ENCODE results near the gene MSL1.

MSL1 gene

DNA sequence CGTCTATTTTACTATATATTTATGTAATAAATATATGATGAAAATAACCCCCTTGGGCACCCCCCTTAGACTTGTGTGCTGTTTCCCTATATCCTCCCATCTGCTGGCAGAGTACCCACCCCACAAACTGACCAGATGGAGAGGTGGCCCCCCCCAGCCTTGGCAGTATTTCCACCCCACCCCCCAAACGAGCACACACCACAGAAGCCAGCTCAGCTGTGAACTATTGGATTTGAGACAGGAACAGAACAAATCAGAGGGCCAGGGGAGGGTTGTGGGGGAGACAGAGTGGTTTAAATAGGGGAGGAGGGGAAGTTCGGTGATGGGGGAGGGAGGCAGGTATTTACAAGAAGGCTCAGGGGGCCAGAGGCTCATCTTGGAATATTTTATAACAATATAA is 29.2 kb upstream of the MSL1 start:
- DNase-seq, result no peak

DNA sequence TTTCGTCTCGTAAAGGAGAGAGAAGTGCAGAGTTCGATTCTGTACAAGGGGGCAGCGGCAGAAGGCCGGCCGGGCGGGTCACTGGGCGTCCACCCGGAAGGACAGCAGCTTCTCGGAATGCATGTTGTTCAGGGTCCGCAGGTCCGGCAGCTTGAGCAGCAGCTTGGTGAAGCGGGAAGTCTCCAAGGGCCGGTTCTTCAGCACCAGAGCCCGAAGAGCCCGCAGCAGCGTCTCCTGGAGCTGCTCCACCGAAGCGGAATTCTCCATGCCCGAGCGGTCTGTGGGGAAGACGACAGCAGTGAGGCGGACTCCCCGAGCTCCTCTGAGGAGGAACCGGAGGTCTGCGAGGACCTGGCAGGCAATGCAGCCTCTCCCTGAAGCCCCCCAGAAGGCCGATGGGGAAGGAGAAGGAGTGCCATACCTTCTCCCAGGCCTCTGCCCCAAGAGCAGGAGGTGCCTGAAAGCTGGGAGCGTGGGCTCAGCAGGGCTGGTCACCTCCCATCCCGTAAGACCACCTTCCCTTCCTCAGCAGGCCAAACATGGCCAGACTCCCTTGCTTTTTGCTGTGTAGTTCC is 28.7 kb upstream of the MSL1 start:
- no peak for DNase-seq

DNA sequence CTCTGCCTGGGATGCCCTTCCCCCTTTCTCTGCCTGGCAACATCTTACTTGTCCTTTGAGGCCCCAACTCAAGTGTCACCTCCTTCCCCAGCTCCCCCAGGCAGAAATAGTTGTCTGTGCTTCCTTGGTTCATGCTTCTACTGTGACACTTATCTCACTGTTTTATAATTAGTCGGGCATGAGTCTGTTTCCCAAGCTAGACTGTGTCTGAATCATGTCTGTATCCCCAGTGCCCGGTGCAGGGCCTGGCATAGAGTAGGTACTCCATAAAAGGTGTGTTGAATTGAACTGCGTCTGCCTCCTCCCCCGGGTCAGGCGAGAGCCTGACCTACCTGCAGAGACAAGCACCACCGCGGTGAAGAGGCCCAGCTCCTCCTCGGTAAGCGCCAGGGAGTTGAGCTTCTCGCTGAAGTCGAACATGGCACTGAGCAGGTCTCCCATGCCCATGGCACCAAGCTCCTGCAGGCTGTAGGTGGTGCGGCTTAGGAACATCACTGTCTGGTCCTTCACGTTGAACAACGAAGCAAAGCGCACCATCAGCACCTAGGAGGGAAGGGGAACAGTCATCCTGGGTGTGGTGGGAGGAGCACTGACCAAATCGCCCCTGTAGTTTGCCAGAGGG is 28.1 kb upstream of the MSL1 start:
- DNase-seq, result no peak

DNA sequence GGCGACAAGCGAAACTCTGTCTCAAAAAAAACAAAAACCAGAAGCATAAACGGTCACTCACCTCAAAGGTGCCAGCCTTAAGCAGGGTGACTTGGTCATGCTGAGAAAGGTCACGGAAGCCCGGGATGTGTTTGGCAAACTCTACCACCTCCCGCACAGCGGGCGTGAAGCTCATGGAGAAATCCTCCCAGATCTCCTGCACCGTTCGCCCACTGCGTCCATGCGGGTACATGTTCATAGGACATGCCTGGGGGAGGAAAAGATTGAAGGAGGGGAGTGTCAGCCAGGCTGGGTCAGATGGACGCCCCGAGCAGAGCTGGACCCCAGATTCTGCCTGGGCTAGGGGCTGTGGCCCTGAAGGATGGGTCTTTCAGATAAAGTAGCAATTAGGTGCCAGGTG is 26.9 kb upstream of the MSL1 start:
- DNase-seq, result no peak

DNA sequence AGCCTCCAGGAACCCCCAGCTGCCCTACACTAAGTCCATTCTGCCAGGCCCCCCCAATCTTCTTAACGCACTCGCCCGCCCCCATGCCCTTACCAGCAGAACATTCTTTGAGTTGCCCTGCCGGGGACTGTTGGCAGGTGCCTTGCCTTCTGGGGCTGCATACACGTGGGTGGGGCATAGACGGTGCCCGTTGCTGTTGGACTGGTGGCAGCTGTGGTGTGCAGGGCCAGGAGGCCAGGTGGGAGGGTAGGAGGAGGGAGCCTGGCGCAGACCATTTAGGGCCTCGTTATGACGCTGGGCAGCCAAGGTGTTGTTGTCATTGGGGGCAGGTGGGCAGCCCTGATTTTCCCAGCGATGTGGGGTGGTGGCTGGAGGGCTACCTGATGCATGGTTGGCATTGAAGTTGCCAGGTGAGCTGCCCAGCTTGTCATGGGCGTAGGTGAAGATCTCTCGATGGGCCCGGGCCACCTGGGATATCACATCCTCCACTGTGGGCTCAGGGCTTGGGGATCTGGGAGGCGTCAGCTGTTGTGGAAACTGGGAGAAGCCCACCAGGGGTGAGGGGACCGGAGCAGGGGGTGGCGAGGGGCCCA is 26.3 kb upstream of the MSL1 start:
- no peak for DNase-seq

DNA sequence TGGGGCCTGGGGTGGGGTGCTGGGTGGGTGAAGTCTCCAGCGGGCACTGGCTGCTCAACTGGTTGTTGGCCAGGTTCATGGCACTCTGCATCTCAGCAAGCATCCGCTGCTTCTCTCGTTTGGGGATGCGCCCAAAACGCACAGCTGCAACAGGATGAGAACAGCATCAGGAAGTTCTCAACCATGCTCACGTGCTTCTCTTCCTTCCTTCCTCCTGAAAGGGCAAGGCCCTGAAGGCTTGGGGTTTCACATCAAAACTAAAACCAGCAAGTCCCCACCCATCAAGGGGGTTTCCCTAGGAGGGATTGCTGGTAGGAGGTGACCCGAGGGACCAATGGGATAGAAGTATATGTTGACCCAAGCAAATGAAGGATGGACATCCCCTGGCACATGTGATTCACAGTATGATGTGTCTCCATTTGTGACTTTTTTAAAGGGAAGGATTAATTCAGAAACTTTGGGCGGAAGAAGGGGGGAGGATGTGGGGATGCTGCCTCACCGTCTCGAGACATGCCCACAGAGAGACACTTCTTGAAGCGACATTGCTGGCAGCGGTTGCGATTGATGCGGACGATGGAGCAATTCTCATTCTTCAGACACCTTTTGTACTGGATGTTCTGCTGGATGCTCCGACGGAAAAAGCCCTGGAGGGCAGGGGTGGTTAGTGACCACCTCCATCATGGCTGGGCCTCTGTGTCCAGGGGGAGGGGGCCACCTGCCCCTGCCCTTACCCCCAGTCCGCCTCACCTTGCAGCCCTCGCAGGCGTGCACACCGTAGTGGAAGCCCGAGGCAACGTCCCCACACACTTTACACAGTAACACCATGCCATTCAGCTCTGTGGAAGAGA is 25.6 kb upstream of the MSL1 start:
- DNase-seq, result no peak

DNA sequence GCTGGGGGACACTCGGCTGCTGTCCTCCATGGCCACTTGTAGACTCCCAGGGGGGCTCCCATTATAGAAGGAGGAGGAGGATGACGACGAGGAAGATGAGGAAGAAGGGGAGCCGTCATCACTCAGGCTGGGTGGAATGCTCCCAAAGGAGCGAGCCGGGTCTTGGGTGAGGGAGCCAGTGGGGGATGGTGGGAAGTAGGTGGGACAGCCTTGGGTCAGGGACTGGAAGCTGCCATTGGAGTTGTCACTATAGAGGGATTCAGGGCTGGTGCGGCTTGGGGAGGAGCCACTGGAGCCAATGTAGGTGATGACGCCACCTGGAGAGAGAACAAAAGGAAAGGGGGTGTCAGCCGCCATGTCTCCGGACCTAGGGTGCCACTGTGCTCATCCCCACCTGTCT is 24.7 kb upstream of the MSL1 start:
- DNase-seq, result no peak

DNA sequence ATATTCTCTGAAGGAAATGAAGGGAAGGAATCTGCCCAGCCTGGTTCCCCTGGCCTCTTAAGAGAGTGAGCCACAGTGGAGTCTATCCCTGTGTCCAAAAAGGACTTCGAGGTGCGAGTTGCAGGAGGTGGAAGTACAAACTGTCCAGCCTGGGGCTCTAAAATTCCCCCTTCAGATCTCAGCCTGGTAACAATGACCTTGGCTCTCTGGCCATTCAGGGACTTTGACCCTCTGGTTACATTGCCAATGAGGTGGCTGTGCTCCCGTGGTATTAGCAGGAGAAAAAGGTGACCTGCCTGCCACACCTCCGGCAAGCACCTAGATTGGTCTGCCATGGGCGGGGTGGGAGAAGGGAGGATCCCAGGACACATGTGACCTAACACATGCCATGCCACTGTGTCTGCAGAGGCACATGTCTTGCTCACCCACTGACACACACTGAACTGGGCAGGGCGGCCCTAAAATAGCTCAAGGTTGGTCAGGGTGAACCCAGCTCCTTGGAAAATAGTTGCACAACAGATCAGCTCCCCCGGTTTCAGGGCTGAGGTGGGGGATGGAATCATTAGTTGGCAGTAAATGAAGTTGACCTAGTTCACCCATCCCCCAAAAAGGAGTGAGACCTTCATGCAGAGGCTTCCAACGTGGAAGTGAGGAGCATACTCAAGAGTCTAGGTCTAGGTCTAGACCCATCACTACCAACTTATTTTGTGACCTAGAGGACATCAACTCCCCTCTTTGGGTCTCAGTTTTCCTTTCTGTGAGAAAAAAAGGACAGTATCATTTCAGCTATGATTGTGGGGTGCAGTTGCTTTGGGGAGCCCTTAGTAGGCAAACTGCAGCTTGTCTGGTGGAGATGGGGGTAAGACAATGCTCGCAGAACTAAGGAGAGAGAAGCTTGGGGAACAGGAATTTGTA is 23.6 kb upstream of the MSL1 start:
- no peak for DNase-seq

DNA sequence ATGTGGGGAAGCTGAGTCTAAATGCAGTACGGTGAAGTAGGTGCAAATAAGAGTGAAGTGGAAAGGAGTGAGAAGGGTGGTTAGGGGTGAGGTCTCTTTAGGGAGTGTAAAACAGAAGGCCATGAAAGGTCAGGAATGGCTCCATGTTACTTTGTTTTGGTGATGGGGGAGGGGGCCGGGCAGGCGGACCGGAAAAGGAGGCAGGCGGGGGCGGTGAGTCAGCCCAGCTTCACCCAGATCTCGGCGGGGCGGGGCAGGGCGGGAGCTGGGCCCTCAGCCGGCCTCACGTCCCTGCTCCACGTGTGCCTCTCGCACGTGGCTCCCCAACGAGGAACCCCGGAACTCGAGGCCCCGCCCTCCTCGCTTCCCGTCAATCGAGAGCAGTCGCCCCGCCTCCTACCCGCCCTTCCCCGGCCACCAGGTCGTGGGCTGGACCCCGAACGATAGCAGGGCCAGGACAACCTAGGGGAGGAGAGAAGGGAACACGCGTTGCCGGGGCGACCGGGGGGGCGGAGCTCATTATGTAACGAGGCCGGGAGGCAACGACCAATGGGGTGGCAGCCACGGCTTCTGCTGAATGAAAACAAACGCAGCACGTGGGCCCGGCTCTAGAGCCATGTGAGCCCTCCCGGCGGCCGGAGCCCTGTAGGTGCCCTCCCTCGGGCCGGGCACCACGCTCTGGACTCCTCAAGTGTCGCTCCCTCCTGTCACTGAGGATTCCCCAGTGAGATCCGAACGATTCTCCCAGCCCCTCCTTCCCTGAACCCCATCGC is 22.7 kb upstream of the MSL1 start:
- DNase-seq, result peak; percentile 96

DNA sequence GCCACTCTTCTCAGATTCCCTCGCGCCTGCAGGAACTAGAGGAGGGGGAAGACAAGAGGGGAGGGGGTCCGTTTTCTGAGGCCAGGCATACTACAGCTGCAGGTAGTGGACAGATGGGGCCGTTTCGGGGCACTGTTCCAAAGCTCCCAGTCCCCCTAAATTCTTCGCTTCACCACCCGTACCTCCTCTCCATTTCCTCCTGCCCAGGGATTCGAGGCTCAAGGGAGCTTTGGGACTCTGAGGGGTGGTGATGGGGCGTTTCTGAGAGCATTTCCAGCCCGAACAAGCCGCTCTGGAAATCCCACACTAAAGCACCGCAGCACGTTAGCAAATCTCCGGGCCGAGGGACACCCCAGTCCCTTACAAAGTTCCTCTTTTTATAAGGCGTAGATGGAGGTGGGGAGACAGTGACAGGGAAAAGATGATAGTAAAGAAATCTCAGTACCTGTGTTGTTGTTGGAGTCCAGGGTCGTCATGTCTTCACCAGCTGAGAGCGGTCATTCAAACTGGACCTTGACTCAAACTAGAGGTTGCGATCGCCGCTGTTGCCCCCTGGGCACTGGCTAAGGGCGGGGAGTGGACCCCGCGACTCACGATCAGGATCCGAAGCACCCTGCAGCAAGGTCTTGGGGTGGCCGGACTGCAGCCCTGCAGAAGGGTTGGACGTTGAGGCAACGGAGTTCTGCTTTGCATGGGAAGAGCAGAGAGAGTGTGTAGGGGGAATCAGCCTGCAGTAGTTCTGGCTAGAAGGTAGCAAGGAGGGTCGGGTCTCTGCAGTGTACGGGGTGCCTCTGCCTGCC is 22.0 kb upstream of the MSL1 start:
- DNase-seq, result no peak

DNA sequence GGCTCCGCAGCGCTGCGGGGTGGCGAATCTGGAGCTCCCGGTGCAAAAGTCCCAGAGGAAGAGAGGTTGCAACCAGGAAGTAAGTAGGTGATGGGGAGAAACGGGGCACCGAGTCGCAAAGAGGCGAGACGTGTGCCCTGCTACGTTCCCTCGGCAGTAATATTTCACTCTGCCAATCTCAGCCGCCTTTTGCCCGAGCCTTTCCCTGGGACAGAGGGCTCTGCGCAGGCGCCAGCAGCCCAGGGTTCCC is 21.4 kb upstream of the MSL1 start, which contains the start of gene NR1D1:
NR1D1 (minus strand) TSS at position 171 of the 250 bp plus-strand sequence. CDS start 495 bp downstream, outside the sequence.
- no peak for DNase-seq

DNA sequence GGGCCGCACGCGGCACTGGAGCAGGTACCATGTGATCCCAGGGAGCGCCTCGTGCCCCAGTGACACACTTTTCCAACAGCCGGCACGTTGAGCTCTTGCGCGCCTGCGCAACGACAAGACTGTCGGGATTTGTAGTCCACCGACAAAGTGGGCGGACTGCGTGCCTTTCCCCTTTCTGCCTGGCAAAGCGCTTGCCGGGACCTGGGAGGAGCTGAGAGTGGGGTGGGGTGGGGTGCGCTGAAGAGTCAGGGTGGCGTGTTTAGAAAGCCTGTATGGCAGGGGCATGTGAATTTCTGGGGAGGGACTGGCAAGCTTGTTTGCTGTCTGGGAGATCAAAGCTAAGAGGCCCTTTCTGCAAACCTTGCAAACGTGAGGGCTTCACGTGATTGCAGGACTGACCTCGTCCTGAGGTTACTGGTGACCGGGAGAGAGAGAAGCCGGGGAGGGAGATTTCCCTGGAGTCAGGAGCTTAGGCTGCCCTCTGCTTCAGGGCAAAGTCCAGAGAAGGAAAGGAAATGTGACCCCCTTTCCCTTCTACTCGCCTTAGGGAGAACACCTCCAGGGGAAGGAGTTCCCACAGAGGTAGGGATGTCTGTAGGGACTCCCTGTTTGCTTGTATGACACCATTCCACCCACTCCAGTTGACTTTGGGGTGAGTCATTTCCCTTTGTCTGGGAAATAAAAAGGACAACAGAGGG is 21.0 kb upstream of the MSL1 start:
- peak; percentile 93 for DNase-seq

DNA sequence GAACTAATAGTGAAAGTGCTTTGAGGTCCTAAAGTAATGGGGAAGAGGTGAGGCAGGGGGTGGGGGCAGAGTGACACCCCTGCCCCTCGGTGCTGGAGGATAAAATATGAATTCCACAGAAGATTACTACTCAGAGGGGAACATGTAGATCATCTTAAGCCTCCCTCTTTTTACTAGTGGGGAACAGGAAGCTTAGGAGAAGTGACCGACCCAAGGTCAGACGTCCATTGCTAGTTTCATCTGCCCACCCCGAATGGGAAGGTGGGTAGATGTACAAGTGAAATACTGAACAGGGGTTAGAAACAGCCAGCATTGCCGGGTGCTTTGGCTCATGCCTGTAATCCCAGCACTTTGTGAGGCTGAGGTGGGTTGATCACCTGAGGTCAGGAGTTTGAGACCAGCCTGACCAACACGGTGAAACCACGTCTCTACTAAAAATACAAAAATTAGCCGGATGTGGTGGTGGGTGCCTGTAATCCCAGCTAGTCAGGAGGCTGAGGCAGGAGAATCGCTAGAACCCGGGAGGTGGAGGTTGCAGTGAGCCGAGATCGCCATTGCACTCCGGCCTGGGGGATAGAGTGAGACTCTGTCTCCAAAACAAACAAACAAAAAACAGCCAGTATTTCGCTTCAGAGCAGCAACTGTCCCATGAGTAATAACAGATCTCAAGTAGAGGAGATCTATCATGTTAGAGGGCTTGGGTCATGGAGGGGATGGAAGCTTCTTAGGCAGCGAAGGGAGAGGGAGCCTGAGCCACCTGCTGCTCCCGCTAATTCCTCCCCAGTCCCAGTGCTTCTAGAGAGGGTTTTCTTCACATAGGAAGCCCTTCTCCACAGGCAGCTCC is 20.2 kb upstream of the MSL1 start:
- no peak for DNase-seq

DNA sequence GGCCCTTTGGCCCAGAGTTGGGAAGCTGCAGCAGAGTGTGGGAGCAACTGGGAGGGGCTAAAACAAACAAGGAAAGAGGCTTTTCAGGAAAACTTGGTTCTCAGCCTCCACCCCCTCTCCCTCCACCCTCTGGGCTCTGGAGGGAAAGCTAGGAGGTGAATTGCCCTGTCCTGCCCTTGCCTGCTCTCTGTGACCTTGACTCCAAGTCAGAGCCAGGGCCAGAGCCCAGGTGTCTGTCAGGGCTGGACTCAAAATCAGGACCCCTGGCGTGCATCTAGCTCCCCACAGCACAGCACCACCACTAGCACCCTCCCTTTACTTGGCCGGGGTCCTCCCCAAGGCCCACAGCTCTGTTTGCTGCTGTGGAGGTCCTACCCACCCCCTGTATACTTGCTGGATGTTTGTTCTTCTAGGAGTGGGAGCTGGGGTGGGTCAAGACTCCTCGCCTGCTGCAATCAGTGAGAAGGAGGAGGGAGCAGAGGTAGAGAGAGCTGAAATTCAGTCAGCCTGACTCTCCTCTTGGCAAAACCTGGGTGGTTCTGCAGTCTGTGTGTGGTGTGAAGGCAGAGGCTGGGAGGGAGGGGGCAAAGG is 18.6 kb upstream of the MSL1 start:
- DNase-seq, result no peak

DNA sequence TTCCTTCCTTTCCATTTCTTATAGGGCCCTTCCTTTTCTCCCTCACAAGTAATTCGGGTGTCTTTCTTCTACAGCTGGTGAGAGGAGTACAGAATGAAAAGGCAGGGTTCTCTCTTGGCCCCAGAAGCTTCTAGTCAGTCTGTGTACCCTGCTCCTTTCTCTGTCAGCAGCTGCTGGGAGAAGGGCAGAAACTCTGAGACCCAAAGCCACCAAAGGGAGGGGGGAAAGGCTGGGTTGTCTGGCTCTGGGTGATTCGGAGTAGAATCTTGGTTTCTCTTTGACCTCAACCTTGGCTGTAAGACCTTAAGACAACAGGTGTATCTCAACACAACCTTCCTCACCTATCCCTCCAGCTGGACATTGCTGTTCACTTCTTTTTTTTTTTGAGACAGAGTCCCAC is 18.1 kb upstream of the MSL1 start:
- DNase-seq, result no peak

DNA sequence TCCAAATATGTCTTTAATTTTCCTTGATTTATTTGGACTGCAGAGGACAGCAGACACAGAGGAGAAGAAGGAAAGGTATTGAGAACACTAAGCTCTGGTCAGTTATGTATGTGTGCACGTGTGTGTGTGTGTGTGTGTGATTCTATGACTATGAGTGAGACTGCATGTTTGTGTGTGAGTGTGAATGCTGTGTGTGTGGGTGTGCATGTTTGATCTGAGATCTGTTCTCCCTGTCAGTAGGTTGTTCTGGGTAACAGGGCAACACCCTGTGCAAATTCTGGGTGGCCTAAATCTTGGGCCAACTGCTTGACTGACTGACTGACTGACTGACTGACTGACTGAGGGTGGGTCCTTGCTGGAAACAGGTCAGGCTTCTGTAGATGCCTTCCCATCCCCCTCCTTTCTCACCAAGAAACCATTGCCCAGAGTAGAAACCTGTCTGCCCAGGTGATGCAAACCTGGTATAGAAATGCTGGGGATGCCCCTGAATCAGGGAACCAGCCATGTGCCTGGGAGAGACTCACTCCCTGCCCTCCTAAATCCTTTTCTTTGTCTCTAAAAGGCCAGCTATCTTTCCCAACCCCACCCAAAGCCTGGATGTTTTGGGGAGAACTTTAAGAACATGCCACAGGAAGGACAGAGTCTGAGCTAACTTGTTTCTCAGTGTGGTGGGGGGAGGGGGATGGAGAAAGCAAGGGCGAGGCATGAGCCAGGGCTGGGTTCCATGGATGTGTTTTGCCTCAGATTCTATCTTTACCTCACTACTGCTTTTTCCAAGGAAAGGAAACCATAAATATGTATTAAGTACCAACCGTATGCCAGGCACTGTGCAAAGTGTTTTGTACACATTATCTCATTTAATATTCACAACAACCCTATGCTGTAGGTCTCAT is 16.9 kb upstream of the MSL1 start:
- no peak for DNase-seq

DNA sequence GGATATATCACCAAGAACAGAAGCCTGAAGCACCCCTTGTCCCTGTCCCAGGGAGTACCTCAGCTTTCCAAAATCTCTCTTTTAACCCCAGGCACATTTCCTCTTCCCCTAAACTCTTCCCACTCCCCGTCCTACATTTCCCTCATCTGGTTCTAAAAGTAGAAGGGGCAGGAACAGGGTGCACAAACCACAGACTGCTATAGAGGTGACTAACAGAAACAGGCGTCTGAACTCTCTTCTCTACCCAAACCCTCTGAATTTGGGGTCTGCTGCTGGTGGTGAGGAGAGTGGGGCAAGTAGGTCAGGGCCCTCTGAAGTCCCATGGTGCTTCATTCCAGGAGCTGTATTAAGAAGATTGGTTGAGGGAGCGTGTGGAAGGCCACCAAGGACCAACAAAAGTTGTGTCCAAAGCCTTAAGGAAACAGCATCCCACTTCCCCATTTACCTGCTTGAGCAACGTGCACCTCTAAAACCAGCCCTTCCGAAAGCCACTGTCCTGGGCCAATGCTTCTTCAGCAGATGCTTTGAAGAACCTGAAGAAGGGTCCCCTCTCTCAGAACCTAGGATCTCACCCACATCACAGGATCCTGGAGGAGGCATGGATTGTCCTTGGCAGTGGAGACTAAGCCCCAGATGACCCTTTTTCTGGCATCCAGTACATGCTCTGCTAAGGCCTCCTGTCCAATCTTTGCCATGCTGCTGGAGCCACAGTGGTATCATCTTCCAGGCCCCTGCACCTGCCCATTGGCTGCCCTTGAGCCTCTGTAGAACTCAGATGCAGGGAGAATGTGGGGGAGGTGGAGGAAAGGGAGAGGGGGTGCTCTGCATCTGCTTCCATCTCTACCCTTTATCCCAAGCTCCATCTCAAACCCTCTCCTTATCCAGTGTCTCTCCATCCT is 15.7 kb upstream of the MSL1 start:
- no peak for DNase-seq
